ENCODE data around the gene PPP1R1B. TPM values are rescaled to one million over a fixed set of nuclear protein-coding genes. Genes with fewer than 3 reads are reported as not detected.

The PPP1R1B gene
- total and polyA plus RNA-seq, 2 experiments from 2014 or later, result 3.4 to 5.4 TPM

DNA sequence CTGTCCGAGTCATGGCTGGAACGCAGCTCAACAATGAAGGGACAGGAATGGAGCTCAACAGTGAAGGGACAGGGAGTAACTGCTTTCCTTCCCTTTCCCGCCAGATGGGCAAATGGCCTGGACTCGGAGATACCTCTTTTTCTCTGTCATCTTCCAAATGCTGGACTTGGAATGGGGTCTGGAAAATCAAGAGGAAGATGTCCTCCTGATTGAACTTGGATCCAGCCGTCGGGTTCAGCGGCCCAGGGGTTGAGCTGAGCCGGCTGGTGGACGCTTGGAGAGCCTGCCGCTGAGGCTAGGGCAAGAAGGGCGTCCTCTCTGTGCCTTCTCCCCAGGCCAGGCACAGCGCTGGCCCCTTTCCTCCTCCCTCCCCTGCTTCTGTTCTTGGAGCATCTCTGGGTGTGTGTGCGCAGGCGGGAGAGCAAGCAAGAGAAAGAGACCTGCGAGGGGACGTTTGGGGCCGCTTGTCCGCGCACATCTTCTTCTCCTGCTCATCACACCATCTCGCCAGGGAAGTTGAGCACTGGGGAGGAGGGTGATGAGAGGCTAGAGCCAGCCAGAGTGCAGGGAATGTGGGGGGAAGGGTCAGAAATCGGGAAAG lies 25.7 kb upstream of the PPP1R1B start:
- Histone ChIP-seq H3K4me1 (ENCODE audit: insufficient read depth) (peaks cover 69% of the 10 kb centered on the region), H3K36me3 (ENCODE audit: insufficient read depth) (no peaks in the 10 kb centered on the region), H4K20me1 (replicated peaks; ENCODE audit: insufficient read depth) (peaks cover 19% of the 10 kb centered on the region), H3K79me2 (replicated peaks; ENCODE audit: insufficient read depth) (no peaks in the 10 kb centered on the region), H2AFZ (no peak overlapping the region), H3F3A (replicated peaks; ENCODE audit: low read depth) (peaks cover 52% of the 10 kb centered on the region), H3K27me3 (ENCODE audit: insufficient read depth) (peaks cover 100% of the 10 kb centered on the region), H3K4me3 (peak overlapping the region; percentile 42), H3K4me2 (peak overlapping the region; percentile 75), H3K27ac (ENCODE audit: low read depth) (no peak overlapping the region), H3K9me2 (ENCODE audit: insufficient read depth) (no peaks in the 10 kb centered on the region)
- Mint-ChIP-seq H3K4me1 (peaks cover 66% of the 10 kb centered on the region), H3K9me3 (no peaks in the 10 kb centered on the region), H3K27ac (no peak overlapping the region), H3K27me3 (ENCODE audit: insufficient read depth, low read depth, poor library complexity) (peaks cover 98% of the 10 kb centered on the region), H3K4me3 (peak overlapping the region; percentile 52), H3K36me3 (ENCODE audit: low read depth) (no peaks in the 10 kb centered on the region)
- ATAC-seq, result peak; percentile 32
- TF ChIP-seq EZH2 (IDR thresholded peaks at IDR 0.05; ENCODE audit: low read depth, unreplicated experiment) (peak; percentile 85), ZNF114 (CRISPR knock-in tag; IDR thresholded peaks at IDR 0.05) (no peak)
- DNase-seq (ENCODE audit: low spot score), result peak; percentile 86

DNA sequence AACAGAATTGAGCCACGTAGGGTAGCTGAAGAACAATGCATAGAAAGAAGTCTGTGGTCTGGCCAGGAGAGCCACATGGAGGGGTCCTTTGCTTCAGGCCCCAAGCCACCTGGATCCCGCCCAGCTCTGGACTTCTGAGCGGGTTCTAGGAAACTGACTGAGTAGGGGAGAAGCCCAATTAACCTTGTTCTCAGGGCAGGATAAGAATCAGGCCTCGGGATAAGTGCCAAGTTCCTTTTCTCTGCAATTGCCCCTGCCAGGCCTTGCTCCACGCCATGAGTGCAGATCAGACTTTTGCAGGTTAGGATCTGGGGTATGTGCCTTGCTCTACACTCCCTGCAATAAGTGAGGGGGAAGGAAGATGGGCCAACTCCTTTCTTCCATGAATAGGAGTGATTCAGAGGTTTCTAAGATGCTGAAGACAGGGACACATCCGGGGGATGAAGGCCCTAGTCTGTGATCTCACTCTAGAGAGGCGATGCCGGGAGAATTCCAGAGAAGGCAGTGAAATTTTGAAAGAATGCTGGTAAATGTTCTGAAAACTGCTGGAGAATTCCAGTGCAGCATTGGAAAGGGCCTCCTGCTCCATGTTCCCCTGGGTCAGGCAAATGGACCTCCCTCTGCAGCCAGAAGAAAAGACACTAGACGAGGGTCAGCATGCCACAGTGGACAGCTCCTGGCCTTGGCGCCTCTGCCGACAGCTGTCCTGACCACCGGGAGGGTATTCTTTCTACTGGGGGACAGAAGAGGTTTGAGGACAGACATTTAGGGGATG lies 24.8 kb upstream of the PPP1R1B start:
- H3F3A ChIP-seq (replicated peaks; ENCODE audit: low read depth), result peaks cover 51% of the 10 kb centered on the region
- H3K4me1 ChIP-seq (ENCODE audit: insufficient read depth), result peaks cover 63% of the 10 kb centered on the region
- Mint-ChIP-seq H3K4me3 (peak overlapping the region; percentile 52; the same call in 2 of the 3 replicates), H3K27me3 (ENCODE audit: insufficient read depth, low read depth, poor library complexity) (peaks cover 97% of the 10 kb centered on the region), H3K4me1 (peaks cover 61% of the 10 kb centered on the region), H3K27ac (no peak overlapping the region), H3K9me3 (no peaks in the 10 kb centered on the region), H3K36me3 (ENCODE audit: low read depth) (no peaks in the 10 kb centered on the region)
- H4K20me1 ChIP-seq (replicated peaks; ENCODE audit: insufficient read depth), result peaks cover 19% of the 10 kb centered on the region
- H3K4me2 ChIP-seq, result peak overlapping the region; percentile 75
- H3K27me3 ChIP-seq (ENCODE audit: insufficient read depth), result peaks cover 100% of the 10 kb centered on the region
- H3K4me3 ChIP-seq, result peak overlapping the region; percentile 42
- H2AFZ ChIP-seq, result no peak overlapping the region
- H3K79me2 ChIP-seq (replicated peaks; ENCODE audit: insufficient read depth), result no peaks in the 10 kb centered on the region
- DNase-seq (ENCODE audit: low spot score) (no peak), ATAC-seq (no peak)
- H3K27ac ChIP-seq (ENCODE audit: low read depth), result no peak overlapping the region
- no peaks in the 10 kb centered on the region for H3K36me3 ChIP-seq (ENCODE audit: insufficient read depth)
- H3K9me2 ChIP-seq (ENCODE audit: insufficient read depth), result no peaks in the 10 kb centered on the region
- TF ChIP-seq ZNF114 (CRISPR knock-in tag; IDR thresholded peaks at IDR 0.05) (no peak), NANOG (IDR thresholded peaks at IDR 0.05; ENCODE audit: borderline replicate concordance) (no peak), ZNF331 (CRISPR knock-in tag; IDR thresholded peaks at IDR 0.05; ENCODE audit: low read depth) (no peak), EZH2 (IDR thresholded peaks at IDR 0.05; ENCODE audit: low read depth, unreplicated experiment) (peak; percentile 78), POLR2AphosphoS5 (IDR thresholded peaks at IDR 0.05; ENCODE audit: low read depth) (no peak), EZH2phosphoT487 (IDR thresholded peaks at IDR 0.05; ENCODE audit: unreplicated experiment) (no peak), CREB1 (CRISPR knock-in tag; IDR thresholded peaks at IDR 0.05; ENCODE audit: low read depth) (no peak), JUNB (IDR thresholded peaks at IDR 0.05; ENCODE audit: unreplicated experiment) (no peak)
- TF ChIP-seq, protein P1, sequence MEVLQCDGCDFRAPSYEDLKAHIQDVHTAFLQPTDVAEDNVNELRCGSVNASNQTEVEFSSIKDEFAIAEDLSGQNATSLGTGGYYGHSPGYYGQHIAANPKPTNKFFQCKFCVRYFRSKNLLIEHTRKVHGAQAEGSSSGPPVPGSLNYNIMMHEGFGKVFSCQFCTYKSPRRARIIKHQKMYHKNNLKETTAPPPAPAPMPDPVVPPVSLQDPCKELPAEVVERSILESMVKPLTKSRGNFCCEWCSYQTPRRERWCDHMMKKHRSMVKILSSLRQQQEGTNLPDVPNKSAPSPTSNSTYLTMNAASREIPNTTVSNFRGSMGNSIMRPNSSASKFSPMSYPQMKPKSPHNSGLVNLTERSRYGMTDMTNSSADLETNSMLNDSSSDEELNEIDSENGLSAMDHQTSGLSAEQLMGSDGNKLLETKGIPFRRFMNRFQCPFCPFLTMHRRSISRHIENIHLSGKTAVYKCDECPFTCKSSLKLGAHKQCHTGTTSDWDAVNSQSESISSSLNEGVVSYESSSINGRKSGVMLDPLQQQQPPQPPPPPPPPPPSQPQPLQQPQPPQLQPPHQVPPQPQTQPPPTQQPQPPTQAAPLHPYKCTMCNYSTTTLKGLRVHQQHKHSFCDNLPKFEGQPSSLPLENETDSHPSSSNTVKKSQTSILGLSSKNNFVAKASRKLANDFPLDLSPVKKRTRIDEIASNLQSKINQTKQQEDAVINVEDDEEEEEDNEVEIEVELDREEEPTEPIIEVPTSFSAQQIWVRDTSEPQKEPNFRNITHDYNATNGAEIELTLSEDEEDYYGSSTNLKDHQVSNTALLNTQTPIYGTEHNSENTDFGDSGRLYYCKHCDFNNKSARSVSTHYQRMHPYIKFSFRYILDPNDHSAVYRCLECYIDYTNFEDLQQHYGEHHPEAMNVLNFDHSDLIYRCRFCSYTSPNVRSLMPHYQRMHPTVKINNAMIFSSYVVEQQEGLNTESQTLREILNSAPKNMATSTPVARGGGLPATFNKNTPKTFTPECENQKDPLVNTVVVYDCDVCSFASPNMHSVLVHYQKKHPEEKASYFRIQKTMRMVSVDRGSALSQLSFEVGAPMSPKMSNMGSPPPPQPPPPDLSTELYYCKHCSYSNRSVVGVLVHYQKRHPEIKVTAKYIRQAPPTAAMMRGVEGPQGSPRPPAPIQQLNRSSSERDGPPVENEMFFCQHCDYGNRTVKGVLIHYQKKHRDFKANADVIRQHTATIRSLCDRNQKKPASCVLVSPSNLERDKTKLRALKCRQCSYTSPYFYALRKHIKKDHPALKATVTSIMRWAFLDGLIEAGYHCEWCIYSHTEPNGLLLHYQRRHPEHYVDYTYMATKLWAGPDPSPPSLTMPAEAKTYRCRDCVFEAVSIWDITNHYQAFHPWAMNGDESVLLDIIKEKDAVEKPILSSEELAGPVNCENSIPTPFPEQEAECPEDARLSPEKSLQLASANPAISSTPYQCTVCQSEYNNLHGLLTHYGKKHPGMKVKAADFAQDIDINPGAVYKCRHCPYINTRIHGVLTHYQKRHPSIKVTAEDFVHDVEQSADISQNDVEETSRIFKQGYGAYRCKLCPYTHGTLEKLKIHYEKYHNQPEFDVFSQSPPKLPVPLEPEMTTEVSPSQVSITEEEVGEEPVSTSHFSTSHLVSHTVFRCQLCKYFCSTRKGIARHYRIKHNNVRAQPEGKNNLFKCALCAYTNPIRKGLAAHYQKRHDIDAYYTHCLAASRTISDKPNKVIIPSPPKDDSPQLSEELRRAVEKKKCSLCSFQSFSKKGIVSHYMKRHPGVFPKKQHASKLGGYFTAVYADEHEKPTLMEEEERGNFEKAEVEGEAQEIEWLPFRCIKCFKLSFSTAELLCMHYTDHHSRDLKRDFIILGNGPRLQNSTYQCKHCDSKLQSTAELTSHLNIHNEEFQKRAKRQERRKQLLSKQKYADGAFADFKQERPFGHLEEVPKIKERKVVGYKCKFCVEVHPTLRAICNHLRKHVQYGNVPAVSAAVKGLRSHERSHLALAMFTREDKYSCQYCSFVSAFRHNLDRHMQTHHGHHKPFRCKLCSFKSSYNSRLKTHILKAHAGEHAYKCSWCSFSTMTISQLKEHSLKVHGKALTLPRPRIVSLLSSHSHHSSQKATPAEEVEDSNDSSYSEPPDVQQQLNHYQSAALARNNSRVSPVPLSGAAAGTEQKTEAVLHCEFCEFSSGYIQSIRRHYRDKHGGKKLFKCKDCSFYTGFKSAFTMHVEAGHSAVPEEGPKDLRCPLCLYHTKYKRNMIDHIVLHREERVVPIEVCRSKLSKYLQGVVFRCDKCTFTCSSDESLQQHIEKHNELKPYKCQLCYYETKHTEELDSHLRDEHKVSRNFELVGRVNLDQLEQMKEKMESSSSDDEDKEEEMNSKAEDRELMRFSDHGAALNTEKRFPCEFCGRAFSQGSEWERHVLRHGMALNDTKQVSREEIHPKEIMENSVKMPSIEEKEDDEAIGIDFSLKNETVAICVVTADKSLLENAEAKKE (CRISPR knock-in tag; IDR thresholded peaks at IDR 0.05), result no peak
- TF ChIP-seq, protein P2, sequence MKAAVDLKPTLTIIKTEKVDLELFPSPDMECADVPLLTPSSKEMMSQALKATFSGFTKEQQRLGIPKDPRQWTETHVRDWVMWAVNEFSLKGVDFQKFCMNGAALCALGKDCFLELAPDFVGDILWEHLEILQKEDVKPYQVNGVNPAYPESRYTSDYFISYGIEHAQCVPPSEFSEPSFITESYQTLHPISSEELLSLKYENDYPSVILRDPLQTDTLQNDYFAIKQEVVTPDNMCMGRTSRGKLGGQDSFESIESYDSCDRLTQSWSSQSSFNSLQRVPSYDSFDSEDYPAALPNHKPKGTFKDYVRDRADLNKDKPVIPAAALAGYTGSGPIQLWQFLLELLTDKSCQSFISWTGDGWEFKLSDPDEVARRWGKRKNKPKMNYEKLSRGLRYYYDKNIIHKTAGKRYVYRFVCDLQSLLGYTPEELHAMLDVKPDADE (IDR thresholded peaks at IDR 0.05), result no peak

Data from GM23338 (cell line).